ENCODE results near the gene SESN3.

DNA sequence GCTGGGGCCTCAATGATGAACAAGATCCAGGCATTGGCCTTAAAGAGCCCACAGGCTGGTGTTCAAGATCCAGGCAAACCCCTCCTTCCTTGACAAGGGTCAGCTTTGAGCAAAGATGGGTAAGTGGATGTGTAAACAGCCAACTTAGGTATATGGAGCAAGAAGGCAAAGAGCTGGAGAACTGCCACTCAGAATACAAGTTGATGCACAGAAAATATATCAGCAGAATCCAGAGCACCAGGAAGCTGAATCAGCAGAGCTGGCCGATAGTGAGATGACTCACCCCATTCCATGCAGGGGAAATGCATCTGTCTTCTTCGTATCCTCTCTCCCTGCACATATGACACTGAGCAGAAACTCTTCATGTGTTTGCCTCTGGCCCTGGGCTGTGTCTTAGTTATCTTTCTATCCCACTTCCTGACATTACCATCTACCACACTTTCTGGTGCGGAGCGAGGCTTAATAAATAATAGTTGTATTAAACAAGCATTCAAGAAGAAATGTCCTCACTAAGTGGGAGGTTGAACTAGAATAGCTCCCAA lies 83.6 kb downstream of the SESN3 start:
- TF ChIP-seq, protein P1, sequence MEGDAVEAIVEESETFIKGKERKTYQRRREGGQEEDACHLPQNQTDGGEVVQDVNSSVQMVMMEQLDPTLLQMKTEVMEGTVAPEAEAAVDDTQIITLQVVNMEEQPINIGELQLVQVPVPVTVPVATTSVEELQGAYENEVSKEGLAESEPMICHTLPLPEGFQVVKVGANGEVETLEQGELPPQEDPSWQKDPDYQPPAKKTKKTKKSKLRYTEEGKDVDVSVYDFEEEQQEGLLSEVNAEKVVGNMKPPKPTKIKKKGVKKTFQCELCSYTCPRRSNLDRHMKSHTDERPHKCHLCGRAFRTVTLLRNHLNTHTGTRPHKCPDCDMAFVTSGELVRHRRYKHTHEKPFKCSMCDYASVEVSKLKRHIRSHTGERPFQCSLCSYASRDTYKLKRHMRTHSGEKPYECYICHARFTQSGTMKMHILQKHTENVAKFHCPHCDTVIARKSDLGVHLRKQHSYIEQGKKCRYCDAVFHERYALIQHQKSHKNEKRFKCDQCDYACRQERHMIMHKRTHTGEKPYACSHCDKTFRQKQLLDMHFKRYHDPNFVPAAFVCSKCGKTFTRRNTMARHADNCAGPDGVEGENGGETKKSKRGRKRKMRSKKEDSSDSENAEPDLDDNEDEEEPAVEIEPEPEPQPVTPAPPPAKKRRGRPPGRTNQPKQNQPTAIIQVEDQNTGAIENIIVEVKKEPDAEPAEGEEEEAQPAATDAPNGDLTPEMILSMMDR (IDR thresholded peaks at IDR 0.05; ENCODE audit: insufficient read depth, low read length): no peak
- no peak for TF ChIP-seq GABPA (IDR thresholded peaks at IDR 0.05; ENCODE audit: low read depth)

All from HL-60 (cell line).